OCI-LY7 (cell line): ENCODE measurements around the gene RIN1. TPM values are rescaled to one million over a fixed set of nuclear protein-coding genes. Genes with fewer than 3 reads are reported as not detected.

Experiments used
- BruUV-seq: library from RNA; stranded (reverse); fragments of 400-500 nt; replicated peaks from 2 replicates; lab custom pipeline; 2021; lab: Mats Ljungman, UMichigan
- CTCF ChIA-PET: fragments of 300-600 bp; sonication (Branson Sonifier 250); formaldehyde crosslinking; loops from one replicate; lab custom pipeline; 2022; ENCODE audit warnings: antibody characterized with exemption; ENCODE audit not compliant: unreplicated experiment; lab: Charles Lee
- POLR2A ChIA-PET: fragments of 300-600 bp; sonication (Branson Sonifier 250); formaldehyde crosslinking; loops from one replicate; lab custom pipeline; 2022; ENCODE audit warnings: antibody characterized with exemption; lab: Charles Lee
- DNase-seq: peaks from one replicate; pipeline ENCODE4 v3.0.0-alpha.2; 2015; ENCODE audit warnings: low spot score
- H2AFZ ChIP-seq: fragments of 200-600 bp; sonication (generic), shearing (Covaris generic); 2 replicates; pipeline ENCODE4 v1.6.1; 2014; ENCODE audit warnings: mild to moderate bottlenecking, antibody characterized with exemption, low read length, moderate library complexity
- H3K27ac ChIP-seq: fragments of 200-600 bp; sonication (generic); 2 replicates; pipeline ENCODE4 v1.5.1; 2014; ENCODE audit warnings: mixed run types, low read depth, mild to moderate bottlenecking, moderate library complexity, low read length, inconsistent platforms; ENCODE audit not compliant: poor library complexity, severe bottlenecking
- H3K36me3 ChIP-seq: fragments of 200-600 bp; sonication (generic); 2 replicates; pipeline ENCODE4 v1.6.1; 2014; ENCODE audit warnings: mild to moderate bottlenecking, antibody characterized with exemption, low read length, moderate library complexity, mixed read lengths; ENCODE audit not compliant: insufficient read depth
- H3K4me1 ChIP-seq: fragments of 200-600 bp; sonication (generic); 2 replicates; pipeline ENCODE4 v1.5.1; 2014; ENCODE audit warnings: mild to moderate bottlenecking, low read length; ENCODE audit not compliant: insufficient read depth, poor library complexity, severe bottlenecking
- H3K4me2 ChIP-seq: fragments of 200-600 bp; sonication (generic); 2 replicates; pipeline ENCODE4 v1.6.1; 2014; ENCODE audit warnings: mild to moderate bottlenecking, low read length
- H3K4me3 ChIP-seq: fragments of 200-600 bp; sonication (generic); 2 replicates; pipeline ENCODE4 v1.5.1; 2014; ENCODE audit warnings: mild to moderate bottlenecking, low read depth, low read length; ENCODE audit not compliant: poor library complexity, severe bottlenecking
- H3K79me2 ChIP-seq: fragments of 200-600 bp; sonication (generic); 2 replicates; pipeline ENCODE4 v1.6.1; 2016; ENCODE audit warnings: low read depth, mild to moderate bottlenecking, low read length, moderate library complexity, mixed read lengths; ENCODE audit not compliant: insufficient read depth
- H3K9me2 ChIP-seq: fragments of 200-600 bp; sonication (generic); 2 replicates; pipeline ENCODE4 v1.6.1; 2016; ENCODE audit warnings: mild to moderate bottlenecking, low read length, mixed read lengths; ENCODE audit not compliant: insufficient read depth
- H3K9me3 ChIP-seq: fragments of 200-600 bp; sonication (generic); 2 replicates; pipeline ENCODE4 v1.6.1; 2014; ENCODE audit warnings: mild to moderate bottlenecking, mixed run types, low read length, mixed read lengths
- H4K20me1 ChIP-seq: fragments of 200-600 bp; sonication (generic); 2 replicates; pipeline ENCODE4 v1.6.1; 2014; ENCODE audit warnings: mild to moderate bottlenecking, antibody characterized with exemption, low read length, moderate library complexity, mixed read lengths; ENCODE audit not compliant: insufficient read depth
- EZH2phosphoT487 ChIP-seq: fragments of 200-600 bp; sonication (generic); IDR thresholded peaks from 2 replicates; pipeline ENCODE4 v1.6.1; 2018; ENCODE audit warnings: low read depth, borderline replicate concordance, mild to moderate bottlenecking, mixed run types, antibody characterized with exemption, low read length, moderate library complexity, mixed read lengths
- intact Hi-C: fragments of 100-400 bp; cut with micrococcal nuclease; formaldehyde crosslinking; loops from one replicate; pipeline ENCODE4 v1.10.0; 2022; ENCODE audit not compliant: unreplicated experiment
- total RNA-seq, 2 experiments: library from RNA; depleted of rRNA in 1 of 2; stranded (reverse); fragments of >200 nt in 1 of 2; shearing (Covaris generic) in 1 of 2; gene quantifications; 2 replicates each; pipeline ENCODE4 v1.2.3, GENCODE V29; 2014 to 2022
- TF ChIP-seq, protein P1 (sequence below): fragments of 200-600 bp; sonication (generic); conservative IDR thresholded peaks from 2 replicates; pipeline ENCODE4 v1.5.1; 2014; ENCODE audit warnings: mild to moderate bottlenecking, antibody characterized with exemption, low read length, moderate library complexity, mixed read lengths

RIN1 gene
- total RNA-seq, 2 experiments from 2014 or later: 1.6 to 2.9 TPM

- BruUV-seq: no TSS peak
- H3K27ac ChIP-seq: no peak overlapping the region
- intact Hi-C loops: loop anchor here (5.0 kb wide), 1 partner anchor 37 kb away; the partner anchor contains the start of genes B4GAT1 and BRMS1
- H3K4me1 ChIP-seq: peaks cover 14% of the 10 kb centered on the region
- H3K9me3 ChIP-seq: no peaks in the 10 kb centered on the region
- ChIA-PET CTCF (no interaction called here), POLR2A (interaction anchor here (3.6 kb wide), 1 partner anchor 22 kb away, joined by 13 read pairs; the partner anchor contains the start of gene YIF1A)
- no peaks in the 10 kb centered on the region for H3K79me2 ChIP-seq
- H3K4me3 ChIP-seq: no peak overlapping the region
- no peaks in the 10 kb centered on the region for H3K9me2 ChIP-seq
- DNase-seq: no peak
- no peak for TF ChIP-seq EZH2phosphoT487
- TF ChIP-seq, protein P1, sequence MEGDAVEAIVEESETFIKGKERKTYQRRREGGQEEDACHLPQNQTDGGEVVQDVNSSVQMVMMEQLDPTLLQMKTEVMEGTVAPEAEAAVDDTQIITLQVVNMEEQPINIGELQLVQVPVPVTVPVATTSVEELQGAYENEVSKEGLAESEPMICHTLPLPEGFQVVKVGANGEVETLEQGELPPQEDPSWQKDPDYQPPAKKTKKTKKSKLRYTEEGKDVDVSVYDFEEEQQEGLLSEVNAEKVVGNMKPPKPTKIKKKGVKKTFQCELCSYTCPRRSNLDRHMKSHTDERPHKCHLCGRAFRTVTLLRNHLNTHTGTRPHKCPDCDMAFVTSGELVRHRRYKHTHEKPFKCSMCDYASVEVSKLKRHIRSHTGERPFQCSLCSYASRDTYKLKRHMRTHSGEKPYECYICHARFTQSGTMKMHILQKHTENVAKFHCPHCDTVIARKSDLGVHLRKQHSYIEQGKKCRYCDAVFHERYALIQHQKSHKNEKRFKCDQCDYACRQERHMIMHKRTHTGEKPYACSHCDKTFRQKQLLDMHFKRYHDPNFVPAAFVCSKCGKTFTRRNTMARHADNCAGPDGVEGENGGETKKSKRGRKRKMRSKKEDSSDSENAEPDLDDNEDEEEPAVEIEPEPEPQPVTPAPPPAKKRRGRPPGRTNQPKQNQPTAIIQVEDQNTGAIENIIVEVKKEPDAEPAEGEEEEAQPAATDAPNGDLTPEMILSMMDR: no peak
- H3K36me3 ChIP-seq: no peaks in the 10 kb centered on the region
- no peak overlapping the region for H2AFZ ChIP-seq
- H3K4me2 ChIP-seq: no peak overlapping the region
- H4K20me1 ChIP-seq: no peaks in the 10 kb centered on the region
Measured at GRCh38 chr11:66310324-66310723, 25.9 kb downstream of the RIN1 start.

DNA sequence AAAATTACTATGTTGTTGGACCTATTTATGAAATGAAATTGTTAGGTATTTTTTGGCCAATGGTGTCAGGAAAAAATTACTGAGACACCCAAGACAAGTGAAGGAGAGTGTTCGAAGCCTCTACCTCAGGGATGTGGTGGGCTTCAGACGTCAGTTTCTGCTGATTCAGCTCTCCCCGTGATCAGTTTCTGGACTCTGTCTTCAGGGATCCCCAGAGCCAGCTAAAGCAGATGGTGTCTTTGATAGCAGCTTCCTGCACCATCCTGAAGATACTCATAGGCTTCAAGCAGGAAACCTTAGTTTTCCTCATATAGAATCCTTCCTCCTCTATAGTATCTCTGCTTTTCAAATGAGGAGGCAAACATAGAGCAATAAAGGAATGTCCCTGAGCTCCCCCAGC is 26.8 kb downstream of the RIN1 start:
- Histone ChIP-seq H3K4me2 (no peak overlapping the region), H3K4me1 (peaks cover 14% of the 10 kb centered on the region), H3K36me3 (no peaks in the 10 kb centered on the region), H3K9me2 (no peaks in the 10 kb centered on the region), H3K9me3 (no peaks in the 10 kb centered on the region), H3K4me3 (no peak overlapping the region), H3K27ac (no peak overlapping the region), H4K20me1 (no peaks in the 10 kb centered on the region), H2AFZ (no peak overlapping the region), H3K79me2 (no peaks in the 10 kb centered on the region)
- intact Hi-C loops: no loop called here
- no peak for TF ChIP-seq EZH2phosphoT487
- TF ChIP-seq, protein P1: no peak
- ChIA-PET POLR2A (interaction anchor here (0.6 to 0.7 kb wide), 2 partner anchors 351 to 826 kb away, joined by 3 to 4 read pairs; no protein-coding TSS in a partner anchor), CTCF (no interaction called here)
- no peak for DNase-seq
- BruUV-seq: no TSS peak

DNA sequence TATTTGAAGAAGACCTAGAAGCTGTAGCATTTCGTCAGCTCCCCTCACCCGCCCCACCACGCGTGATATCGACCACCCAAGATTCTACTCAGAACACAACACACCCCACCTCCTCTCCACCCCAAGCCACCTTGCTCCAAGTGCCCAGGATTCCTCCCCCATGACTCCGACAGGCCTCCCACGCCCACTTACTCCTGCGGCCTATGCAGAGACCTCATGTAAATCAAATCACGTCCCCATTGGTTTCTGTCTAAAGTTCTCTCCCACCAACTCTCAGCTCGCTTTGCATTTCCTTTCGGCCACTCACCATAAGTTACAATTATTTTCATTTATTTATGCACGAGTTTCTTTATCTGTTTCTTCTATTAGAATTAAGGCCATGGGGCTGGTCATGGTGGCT is 33.6 kb downstream of the RIN1 start:
- DNase-seq: no peak
- Histone ChIP-seq H3K79me2 (no peaks in the 10 kb centered on the region), H4K20me1 (no peaks in the 10 kb centered on the region), H3K4me2 (no peak overlapping the region), H3K9me3 (no peaks in the 10 kb centered on the region), H3K4me1 (no peaks in the 10 kb centered on the region), H3K36me3 (no peaks in the 10 kb centered on the region), H3K4me3 (no peak overlapping the region), H3K27ac (no peak overlapping the region), H3K9me2 (no peaks in the 10 kb centered on the region), H2AFZ (no peak overlapping the region)
- BruUV-seq: no TSS peak
- CTCF ChIA-PET: no interaction called here
- POLR2A ChIA-PET: interaction anchor here (1.2 kb wide), 1 partner anchor 9 kb away, joined by 5 read pairs; no protein-coding TSS in a partner anchor
- TF ChIP-seq EZH2phosphoT487: no peak
- TF ChIP-seq, protein P1: no peak
- intact Hi-C loops: no loop called here
